NCI-H345 (cell line): Measurements from ENCODE around the gene SKI.
"Not testable (repeated sequence)": the region's sequence is repeated elsewhere in the genome, so short reads cannot be mapped to it uniquely, and the experiment has no call there.

Source experiments
- DNase-seq: peaks from one replicate; lab custom pipeline; 2025; lab: John Stamatoyannopoulos, UW

The SKI gene

GRCh38 chr1:2260917-2261316, 32.8 kb downstream of the SKI start:
- DNase-seq: no peak

DNA sequence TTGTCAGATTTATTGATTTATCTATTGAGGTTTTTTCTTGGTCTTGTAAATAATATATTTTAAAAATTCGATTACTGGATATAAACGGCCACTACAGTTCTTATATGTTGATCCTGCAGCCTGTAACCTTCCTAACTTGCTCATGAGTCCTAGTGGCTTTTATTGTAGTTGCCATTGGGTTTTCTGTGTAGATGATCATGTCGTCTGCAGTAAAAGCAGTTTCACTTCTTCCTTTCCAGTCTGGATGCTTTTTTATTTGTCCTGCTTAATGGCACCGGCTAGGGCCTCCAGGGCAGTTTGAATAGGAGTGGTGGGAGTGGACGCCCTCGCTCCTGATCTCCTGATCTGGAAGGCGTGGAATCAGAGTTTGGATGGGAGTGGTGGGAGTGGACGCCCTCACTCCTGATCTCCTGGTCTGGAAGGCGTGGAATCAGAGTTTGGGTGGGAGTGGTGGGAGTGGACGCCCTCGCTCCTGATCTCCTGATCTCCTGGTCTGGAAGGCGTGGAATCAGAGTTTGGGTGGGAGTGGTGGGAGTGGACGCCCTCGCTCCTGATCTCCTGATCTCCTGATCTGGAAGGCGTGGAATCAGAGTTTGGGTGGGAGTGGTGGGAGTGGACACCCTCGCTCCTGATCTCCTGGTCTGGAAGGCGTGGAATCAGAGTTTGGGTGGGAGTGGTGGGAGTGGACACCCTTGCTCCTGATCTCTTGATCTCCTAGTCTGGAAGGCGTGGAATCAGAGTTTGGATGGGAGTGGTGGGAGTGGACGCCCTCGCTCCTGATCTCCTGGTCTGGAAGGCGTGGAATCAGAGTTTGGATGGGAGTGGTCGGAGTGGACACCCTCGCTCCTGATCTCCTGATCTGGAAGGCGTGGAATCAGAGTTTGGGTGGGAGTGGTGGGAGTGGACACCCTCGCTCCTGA, 33.6 kb downstream of the SKI start:
- not testable (repeated sequence) for DNase-seq

DNA sequence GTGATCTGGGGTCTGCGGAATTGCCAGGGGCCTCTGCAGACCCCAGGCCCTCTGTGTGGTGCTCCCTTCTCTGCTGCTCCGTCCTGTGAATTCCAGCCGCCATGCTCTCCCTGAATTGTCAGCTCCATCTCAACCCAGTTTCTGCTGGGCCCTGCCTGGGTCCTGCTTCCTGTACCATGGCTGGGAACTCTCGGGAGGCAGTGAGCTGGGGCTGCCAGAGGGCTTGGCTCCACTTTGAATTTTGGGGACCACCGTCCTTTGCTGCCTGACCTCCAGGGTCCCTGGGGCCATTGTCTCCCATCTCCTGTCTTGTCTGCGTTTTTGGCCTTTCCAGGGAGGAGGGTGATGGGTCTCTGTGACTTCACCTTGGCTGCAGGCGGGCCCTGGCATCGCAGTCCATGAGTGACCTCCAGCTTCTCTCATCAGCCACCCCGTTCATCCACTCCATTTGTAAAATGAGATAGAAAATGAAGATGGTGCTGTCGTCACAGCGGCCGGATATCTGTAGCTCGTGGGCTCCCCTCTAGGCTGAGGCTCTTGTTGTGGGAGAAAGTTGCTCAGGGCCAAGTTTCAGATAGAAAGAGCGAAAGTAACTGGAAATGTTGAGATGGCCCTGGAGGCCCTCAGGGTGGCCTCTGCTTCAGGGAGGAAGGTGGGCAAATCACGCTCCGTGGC, 38.3 kb downstream of the SKI start:
- no peak for DNase-seq

DNA sequence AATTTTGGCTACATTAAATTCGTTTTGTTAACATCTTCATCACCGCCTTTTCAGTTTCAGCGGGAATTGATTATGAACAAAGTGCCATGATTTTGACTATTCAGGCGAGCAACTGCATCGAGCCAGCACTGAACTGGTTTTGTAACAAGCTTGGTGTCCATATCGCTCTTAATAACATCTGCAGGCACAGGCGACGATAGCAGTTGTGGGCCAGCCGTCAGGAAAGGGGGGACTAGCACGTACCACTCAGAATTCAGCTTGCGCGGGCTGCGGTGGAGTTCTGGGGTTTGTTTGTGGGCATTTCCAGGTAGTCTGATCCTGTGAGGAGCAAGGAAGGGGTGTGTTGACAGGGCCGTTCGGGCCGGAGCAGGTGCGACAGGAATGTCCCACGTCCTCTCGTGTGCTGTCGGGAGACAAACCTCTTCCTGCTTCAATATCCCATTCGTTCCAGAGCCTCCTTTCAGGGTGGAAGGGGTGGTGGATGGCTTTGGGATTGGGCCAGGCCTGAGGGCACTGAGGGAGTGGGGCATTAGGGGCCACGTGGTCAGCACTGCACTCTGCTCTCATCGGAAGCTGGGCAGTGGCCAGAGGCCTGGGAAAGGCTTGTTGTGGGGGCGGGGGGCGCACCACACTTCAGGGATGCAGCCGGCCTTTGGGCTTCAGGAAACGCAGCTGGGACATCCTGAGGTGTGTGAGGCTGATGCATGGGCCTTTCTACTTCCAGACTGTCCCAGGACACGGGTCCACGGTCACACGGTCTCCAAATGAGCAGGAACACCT, 39.1 kb downstream of the SKI start:
- DNase-seq: no peak

DNA sequence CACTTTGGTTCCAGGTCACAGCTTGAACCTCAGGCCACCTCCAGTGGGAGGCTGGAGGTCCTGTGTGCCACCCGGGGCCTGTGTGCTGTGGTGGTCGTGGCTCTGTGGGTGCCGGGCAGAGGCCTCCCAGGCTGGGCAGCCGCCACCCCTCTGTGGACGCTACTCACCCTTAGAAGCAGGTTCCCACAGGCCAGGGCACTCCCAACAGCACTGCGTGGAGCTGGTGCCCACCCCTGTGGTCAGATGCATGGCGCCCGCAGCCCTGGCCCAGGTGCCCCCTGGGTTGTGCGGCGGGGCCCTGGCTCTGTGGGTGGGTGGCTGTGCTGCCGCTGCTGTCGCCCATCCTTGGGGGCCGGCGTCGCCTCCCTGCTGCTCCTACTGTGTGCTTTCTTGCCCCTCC, 39.7 kb downstream of the SKI start:
- DNase-seq: no peak

- no peak for DNase-seq
These were observed 40.4 kb downstream of the SKI start for GRCh38 chr1:2268285-2269056.

DNA sequence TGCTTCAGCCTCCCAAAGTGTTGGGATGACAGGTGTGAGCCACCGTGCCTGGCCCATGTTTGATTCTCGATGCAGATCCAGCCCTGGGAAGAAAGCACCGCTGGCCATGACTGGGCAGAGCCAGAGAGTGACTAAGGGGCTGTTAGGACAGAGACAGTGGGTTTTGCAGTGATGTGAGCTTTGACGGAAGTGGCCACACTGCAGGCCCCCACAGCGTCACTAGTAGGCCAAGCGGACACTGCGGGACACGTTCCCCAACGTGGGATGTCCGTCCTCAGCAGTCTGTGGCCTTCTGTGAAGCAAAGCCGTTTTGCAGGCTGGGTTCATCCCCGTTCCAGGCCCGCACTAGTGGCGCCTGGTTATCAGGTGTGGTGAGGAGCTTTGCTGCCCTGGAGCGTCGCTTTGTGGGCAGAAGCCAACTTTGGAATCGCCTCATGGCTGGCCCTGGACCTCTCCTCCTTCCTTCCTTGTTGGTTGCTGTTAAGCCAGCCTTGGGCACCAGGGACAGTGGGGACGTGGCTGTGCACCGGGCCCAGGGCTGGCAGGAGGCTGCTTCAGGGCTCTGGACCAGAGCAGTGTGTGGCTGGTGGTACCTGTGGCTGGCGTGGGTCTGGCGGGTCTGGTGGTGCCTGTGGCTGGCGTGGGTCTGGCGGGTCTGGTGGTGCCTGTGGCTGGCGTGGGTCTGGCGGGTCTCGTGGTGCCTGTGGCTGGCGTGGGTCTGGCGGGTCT, 41.2 kb downstream of the SKI start:
- DNase-seq: no peak

- no peak for DNase-seq
These were observed 41.8 kb downstream of the SKI start for GRCh38 chr1:2269922-2270259.

DNA sequence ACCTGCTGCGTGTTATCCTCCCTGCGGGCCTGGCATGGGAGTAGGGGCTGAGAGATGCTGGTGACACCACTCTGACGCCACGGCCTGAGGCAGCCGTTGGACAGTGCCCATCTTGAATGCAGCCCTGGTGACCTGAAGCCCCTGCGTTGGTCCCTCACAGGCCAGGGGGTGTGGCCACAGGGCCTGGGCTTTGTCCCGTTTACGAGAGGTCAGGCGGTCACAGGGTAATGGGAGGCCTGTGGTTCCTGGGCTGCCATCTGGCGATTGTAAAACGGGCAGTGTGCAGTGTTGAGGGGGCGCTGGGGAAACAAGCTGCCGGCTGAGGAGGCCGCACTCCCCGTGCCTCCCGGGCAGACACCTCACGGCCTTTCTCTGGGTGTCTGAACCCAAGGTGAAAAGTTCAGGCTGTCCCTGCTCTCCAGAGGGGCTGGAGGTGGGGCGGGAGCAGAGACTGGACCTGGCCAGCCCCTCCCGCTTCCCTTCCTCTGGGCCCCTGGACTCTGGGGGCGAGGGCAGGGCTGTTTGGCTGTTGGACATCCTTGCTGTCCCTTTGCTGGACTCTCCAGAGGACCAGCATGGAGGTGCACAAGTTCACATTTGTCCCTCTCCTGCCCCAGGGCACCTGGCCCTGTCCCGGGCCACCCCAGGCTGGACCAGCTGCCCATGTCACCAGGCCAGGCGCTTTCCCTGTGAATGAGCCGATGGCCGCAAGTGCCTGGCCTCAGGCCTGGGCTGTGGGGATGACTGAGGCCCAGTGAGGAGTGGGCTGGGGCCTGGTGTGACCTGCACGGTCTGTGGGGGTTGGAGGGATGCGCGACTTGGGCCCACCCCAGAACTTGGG, 42.4 kb downstream of the SKI start:
- DNase-seq: no peak

DNA sequence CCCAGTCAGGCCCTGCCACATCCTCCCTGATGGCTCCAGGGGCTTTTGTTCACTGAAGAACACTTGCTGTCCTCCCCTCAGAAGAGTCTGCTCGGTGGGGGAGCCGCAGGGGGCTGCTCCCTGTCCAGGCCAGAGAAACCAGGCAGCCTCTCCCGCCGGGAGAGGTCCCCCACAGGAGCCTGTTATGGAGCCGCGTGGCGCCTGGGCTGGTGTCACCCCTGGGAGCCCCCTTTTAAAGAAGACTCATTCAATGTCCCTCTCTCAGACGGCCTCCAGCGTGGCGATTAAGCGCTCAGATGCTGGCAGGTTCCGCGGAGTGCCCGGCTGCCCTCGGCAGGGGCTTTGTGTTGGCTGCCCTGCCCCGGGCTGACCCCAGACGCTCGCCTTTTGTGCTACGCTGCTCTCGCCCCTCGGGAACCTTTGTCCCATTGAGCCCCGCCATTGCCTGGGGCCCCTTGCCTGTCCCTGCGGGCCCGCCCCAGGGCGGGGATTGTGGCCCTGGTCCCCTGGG, 43.1 kb downstream of the SKI start:
- DNase-seq: no peak

GRCh38 chr1:2271841-2272655, 43.9 kb downstream of the SKI start:
- DNase-seq: no peak

DNA sequence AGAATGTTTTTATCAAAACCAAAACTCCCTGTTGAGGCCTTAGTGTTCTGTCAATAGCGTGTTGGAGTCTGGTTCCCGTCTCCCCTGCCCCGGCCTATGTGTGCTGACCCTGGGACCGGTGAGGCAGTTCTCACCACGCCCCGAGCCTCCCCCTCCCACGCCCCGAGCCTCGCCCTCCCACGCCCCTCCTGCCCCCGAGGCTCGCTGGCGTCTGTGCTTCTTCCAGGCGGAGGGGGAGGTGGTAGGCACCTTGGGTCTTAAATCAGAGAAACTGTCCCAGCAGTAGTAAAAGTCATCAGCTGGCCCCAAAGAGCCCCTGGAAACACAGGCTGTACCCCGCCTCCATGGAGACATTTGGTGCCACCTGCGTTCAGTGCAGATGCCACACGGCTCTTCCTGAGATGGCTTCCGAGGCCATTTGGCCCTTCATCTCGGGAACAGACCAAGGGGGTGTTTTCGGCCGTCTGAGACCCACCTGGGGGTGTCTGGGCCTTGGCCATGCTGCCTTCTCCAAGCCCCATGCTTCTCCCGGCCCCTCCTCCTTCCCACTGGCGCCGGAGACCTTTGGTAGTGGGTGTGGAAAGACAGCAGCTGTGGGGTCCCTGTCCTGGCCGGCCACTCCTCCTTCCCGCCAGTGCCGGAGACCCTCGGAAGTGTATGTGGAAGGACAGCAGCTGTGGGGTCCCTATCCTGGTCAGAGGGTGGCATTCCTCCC, 44.7 kb downstream of the SKI start:
- DNase-seq: no peak

DNA sequence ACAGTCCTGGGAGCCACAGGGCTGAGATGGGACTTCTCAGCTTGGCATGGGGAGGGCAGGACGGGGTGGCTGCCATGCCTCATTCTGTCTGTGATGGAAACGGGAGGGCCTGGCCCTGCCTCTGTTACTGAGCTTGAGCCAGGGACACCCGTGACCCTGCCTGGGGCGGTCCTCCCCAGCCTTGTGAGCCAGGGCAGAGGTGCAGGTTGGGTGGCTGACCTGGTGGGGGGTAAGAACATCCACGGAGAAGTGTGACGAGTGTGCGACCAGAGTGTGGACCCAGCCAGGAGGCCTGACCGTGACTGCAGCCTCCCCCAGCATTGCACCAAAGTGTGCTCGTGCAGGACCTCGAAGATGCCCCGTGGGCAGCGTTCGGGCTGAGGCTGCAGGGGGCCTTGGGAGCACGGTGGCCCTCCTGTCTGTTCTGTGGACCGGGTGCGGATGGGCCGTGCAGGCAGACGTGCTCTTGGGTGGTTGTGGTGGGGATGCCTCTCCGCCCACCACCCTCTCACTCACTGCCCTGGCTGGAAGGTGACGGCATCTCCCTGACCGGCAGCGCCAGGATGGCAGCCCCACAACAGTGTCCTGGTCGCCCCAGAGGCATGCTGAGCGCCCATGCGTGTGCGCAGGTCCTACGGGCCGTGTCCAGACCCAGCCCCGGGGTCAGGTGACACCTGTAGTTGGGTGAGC, 45.4 kb downstream of the SKI start:
- DNase-seq: no peak

GRCh38 chr1:2274231-2274928, 46.3 kb downstream of the SKI start:
- no peak for DNase-seq

DNA sequence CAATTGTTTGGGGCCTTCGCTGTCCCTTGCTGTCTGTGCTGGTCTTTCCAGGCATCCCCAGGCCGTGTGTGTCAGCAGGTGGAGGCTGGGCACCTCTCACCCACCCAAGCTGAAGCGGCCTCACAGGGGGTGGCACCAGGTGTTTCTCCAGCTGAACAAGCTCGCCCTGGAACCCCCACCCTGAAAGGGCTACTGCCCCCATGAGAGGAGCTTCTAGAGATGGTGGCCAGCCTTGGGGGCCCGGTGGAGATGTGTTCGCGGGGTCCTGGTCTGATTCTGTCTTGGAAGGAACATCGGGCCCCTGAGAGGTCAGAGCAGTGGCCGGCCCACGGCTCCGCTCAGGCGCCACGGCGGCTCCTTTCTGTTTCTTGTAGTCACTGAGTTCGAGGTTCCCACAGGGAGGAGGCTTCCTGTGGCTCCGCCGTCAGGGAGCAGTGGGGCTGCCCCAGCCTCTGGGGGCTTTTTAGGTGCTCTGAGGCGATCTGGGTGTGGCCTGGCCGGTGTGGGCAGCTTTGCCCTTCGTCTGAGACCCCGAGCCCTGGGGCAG, 46.9 kb downstream of the SKI start:
- DNase-seq: no peak

- peak; percentile 21 for DNase-seq
These were observed 47.8 kb downstream of the SKI start for GRCh38 chr1:2275796-2276536.
